ENCODE measurements around the gene DPYSL4. TPM values are rescaled to one million over a fixed set of nuclear protein-coding genes. Genes with fewer than 3 reads are reported as not detected.

The DPYSL4 gene
- total RNA-seq, 2 experiments from 2014 or later: 1.2 to 1.6 TPM

- no peak overlapping the region for H3K4me3 Mint-ChIP-seq
- ChIA-PET POLR2A (no interaction called here), CTCF (no interaction called here)
- no peaks in the 10 kb centered on the region for H3K27me3 Mint-ChIP-seq
- no peaks in the 10 kb centered on the region for H3K4me1 Mint-ChIP-seq
- H3K36me3 Mint-ChIP-seq (ENCODE audit: low read depth): no peaks in the 10 kb centered on the region
- H3K27ac Mint-ChIP-seq: no peak overlapping the region
- H3K9me3 Mint-ChIP-seq: no peaks in the 10 kb centered on the region
- DNase-seq: no peak
Observed at GRCh38 chr10:132201111-132201969, 14.6 kb downstream of the DPYSL4 start.

- Mint-ChIP-seq H3K9me3 (no peaks in the 10 kb centered on the region), H3K4me3 (no peak overlapping the region), H3K4me1 (no peaks in the 10 kb centered on the region), H3K36me3 (ENCODE audit: low read depth) (no peaks in the 10 kb centered on the region), H3K27me3 (no peaks in the 10 kb centered on the region), H3K27ac (no peak overlapping the region)
- no peak for DNase-seq
- ChIA-PET POLR2A (no interaction called here), CTCF (no interaction called here)
Observed at GRCh38 chr10:132202070-132202970, 15.6 kb downstream of the DPYSL4 start.

DNA sequence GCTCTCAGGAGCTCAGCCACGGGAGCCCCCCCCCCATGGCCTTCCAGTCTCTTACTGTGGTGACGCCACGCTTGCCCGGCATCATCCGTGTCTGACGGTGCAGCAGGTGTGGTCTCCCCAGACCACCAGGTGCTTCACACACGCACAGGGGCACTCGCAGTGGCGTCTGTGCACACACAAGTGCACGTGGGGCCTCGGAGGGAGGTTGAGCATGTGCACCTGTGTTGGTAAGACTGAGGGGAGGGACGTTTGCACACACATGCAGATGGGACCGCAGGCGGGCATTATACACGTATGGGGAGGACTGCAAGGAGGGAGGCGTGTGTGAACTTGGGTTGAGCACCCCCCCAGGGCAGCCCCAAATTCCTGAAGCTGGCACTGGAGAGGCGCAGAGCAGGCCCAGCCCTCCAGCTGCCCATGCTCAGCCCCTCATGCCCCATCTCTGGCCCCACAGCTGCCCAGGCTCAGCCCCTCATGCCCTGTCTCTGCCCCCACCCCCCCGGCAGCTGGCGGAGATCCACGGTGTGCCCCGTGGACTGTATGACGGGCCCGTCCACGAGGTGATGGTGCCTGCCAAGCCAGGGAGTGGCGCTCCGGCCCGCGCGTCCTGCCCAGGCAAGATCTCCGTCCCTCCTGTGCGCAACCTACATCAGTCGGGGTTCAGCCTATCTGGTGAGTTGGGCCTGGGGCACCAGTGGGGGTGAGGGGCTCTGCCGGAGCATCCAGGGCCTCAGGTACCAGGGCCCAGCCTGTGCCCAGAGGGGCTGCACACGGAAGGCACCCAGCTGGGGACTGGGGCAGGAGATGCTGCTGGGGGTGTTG, 16.7 kb downstream of the DPYSL4 start:
- POLR2A ChIA-PET: no interaction called here
- Mint-ChIP-seq H3K9me3 (no peaks in the 10 kb centered on the region), H3K4me1 (no peaks in the 10 kb centered on the region), H3K27me3 (no peaks in the 10 kb centered on the region), H3K27ac (no peak overlapping the region), H3K36me3 (ENCODE audit: low read depth) (no peaks in the 10 kb centered on the region), H3K4me3 (no peak overlapping the region)
- CTCF ChIA-PET: interaction anchor here (1.0 kb wide), 1 partner anchor 56 kb away, joined by 3 read pairs; no protein-coding TSS in a partner anchor
- DNase-seq: no peak

DNA sequence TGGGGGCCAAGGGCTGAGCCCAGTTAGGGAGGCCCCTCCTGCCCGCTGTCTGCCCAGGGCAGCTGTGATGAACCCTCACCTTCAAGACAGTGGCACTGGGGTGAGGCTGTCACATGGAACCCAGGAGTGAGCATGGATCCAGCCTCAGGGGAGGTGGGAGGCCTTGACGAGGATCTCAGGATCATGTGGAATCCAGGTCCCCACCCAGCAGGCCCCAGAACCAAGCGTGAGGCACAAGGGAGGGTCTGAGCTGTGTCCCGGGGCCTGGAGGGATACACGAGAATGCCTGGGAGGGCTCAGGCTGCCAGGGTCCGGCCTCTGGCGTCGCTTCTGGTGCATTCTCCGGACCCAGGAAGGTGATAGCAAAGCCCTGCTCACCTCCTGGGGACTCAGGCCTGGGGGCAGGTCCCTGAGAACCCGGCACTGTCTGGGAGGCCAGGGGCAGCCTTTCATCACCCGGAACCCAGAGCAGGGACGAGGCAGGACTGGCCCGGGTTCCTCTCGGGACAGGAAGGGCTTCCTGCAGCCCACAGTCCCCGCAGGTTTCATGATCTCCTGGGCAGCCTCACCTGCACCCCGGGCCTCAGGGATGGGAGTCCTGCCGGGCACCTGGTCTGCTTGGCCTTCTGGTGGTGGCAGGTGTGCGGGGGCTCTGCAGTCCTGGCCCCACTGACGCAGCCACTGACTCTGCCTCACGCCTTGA, 17.5 kb downstream of the DPYSL4 start:
- POLR2A ChIA-PET: no interaction called here
- CTCF ChIA-PET: interaction anchor here (1.0 kb wide), 1 partner anchor 57 kb away, joined by 3 read pairs; no protein-coding TSS in a partner anchor

DNA sequence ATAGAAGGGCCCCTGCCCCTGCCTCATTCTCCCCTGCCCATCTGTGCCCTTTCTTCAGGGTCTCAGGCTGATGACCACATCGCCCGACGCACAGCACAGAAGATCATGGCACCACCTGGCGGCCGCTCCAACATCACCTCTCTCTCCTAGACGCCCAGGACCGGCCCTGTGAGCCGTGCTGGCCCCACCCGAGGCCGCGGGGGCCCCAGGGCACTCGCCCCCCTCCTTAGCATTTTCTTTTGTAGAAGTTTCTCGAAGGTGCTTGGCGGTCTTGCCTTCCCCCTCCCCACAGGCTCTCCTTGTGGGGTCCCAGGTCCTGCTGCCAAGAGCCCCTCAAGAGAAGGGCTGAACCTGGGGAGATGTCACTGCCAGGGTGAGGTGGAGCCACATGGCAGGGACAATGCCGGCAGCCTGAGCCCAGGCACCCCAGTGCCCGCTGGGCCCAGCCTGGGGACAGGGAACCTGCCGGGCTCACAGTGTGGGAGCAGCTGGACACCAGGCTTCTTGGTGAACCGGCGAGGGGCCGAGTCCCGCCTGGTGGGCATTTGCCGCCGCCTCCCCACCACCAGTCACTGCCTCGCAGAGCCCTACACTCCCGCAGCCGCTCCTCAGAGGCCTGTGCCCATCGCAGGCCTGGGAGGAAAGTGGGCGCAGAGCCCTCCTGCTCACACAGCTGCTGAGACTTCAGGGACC, 18.2 kb downstream of the DPYSL4 start:
- Mint-ChIP-seq H3K27me3 (no peaks in the 10 kb centered on the region), H3K36me3 (ENCODE audit: low read depth) (no peaks in the 10 kb centered on the region)
- CTCF ChIA-PET: no interaction called here

More for the DNA sequence above, 17.5 kb downstream of the DPYSL4 start:
- Mint-ChIP-seq H3K4me3 (no peak overlapping the region), H3K27ac (no peak overlapping the region), H3K9me3 (no peaks in the 10 kb centered on the region), H3K4me1 (no peaks in the 10 kb centered on the region), H3K27me3 (no peaks in the 10 kb centered on the region), H3K36me3 (ENCODE audit: low read depth) (no peaks in the 10 kb centered on the region)
- no peak for DNase-seq

DNA sequence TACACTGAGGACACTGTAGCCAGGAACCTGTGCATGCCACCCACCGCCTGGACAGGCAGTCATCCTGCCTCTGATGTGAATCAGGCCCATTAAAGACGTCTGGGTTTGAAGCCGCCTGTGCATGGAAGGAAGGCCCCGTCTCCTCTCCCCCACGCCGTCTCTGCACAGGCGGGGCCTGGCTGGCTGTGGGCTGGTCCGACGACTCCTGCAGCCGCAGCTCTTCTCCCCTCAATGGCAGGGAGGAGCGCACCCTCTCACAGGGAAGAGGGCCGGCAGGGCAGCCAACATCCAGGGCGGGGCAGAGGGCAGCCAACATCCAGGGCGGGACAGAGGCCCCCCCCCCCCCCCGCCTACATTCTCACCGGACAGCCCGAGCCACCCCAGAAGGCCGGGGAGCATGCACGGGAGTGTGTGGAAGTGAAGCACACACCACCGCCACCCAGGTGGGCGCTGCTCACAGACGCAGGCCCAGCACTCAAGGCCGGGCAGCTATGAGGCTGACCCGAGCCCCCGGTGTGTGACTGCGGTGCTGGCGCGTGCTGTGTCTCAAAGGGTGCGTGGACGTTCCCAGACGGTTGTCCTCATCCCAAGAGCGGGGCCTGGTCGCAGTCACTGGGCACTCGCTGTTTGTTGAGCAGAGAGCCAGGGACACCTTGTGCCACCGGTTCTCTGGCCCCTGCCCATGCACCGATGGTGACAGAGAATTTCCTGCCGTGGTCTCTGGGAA, 19.1 kb downstream of the DPYSL4 start:
- ChIA-PET POLR2A (no interaction called here), CTCF (no interaction called here)
- Mint-ChIP-seq H3K4me3 (no peak overlapping the region), H3K27me3 (no peaks in the 10 kb centered on the region), H3K36me3 (ENCODE audit: low read depth) (no peaks in the 10 kb centered on the region), H3K4me1 (no peaks in the 10 kb centered on the region), H3K27ac (no peak overlapping the region), H3K9me3 (no peaks in the 10 kb centered on the region)
- no peak for DNase-seq

More for the DNA sequence above, 18.2 kb downstream of the DPYSL4 start:
- POLR2A ChIA-PET: no interaction called here
- Mint-ChIP-seq H3K4me1 (no peaks in the 10 kb centered on the region), H3K4me3 (no peak overlapping the region), H3K9me3 (no peaks in the 10 kb centered on the region), H3K27ac (no peak overlapping the region)
- DNase-seq: no peak

- no peak for DNase-seq
- no peaks in the 10 kb centered on the region for H3K27me3 Mint-ChIP-seq
- ChIA-PET CTCF (no interaction called here), POLR2A (no interaction called here)
- no peak overlapping the region for H3K27ac Mint-ChIP-seq
- no peaks in the 10 kb centered on the region for H3K9me3 Mint-ChIP-seq
- no peak overlapping the region for H3K4me3 Mint-ChIP-seq
- H3K4me1 Mint-ChIP-seq: no peaks in the 10 kb centered on the region
- H3K36me3 Mint-ChIP-seq (ENCODE audit: low read depth): no peaks in the 10 kb centered on the region
Observed at GRCh38 chr10:132206377-132206745, 19.6 kb downstream of the DPYSL4 start.

DNA sequence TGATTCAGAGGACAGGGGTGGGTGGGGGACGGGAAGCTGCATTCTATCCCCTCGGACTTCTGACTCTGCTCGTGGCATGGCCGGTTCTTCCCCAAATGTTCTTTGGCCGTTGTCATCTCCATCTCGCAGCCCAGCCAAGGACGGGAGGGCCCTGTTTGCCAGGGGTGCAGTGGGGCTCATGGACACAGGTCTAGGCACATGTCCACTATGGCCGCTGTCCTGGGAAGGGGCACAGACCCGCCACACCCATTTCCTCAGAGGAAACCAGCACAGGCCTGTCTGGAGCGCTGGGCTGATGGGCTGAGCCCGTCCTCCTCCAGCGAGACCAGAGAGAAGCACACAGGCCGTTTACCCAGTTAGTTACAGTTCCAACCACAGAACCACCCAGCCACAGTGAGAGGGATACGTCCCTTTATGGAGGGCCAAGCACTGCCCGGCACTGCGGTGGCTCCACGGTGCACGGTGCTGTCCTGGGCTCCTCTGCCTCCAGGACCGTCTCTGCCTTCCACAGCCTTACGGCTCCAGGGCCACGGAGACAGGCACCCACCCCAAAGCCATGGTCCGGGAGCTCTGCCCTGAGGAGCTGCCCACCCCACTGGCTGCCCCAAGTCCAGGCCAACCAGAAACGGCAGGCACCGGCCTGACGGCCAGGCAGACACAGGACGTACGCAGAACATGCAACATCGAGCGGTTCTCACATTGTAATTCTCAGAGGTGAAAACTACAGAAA, 20.2 kb downstream of the DPYSL4 start:
- no peaks in the 10 kb centered on the region for H3K9me3 Mint-ChIP-seq
- no peaks in the 10 kb centered on the region for H3K4me1 Mint-ChIP-seq
- no peaks in the 10 kb centered on the region for H3K27me3 Mint-ChIP-seq
- no peak overlapping the region for H3K27ac Mint-ChIP-seq
- ChIA-PET CTCF (interaction anchor here (0.6 kb wide), 1 partner anchor 341 kb away, joined by 3 read pairs; no protein-coding TSS in a partner anchor), POLR2A (no interaction called here)
- no peaks in the 10 kb centered on the region for H3K36me3 Mint-ChIP-seq (ENCODE audit: low read depth)
- DNase-seq: no peak
- H3K4me3 Mint-ChIP-seq: no peak overlapping the region

- Mint-ChIP-seq H3K27me3 (no peaks in the 10 kb centered on the region), H3K4me1 (no peaks in the 10 kb centered on the region), H3K4me3 (no peak overlapping the region), H3K36me3 (ENCODE audit: low read depth) (no peaks in the 10 kb centered on the region), H3K27ac (no peak overlapping the region), H3K9me3 (no peaks in the 10 kb centered on the region)
- CTCF ChIA-PET: interaction anchor here (0.6 kb wide), 1 partner anchor 340 kb away, joined by 3 read pairs; no protein-coding TSS in a partner anchor
- DNase-seq: no peak
- POLR2A ChIA-PET: no interaction called here
Observed at GRCh38 chr10:132207536-132208461, 21.1 kb downstream of the DPYSL4 start.

- Mint-ChIP-seq H3K4me3 (no peak overlapping the region), H3K36me3 (ENCODE audit: low read depth) (no peaks in the 10 kb centered on the region), H3K9me3 (peaks cover 3% of the 10 kb centered on the region), H3K4me1 (no peaks in the 10 kb centered on the region), H3K27ac (no peak overlapping the region), H3K27me3 (no peaks in the 10 kb centered on the region)
- POLR2A ChIA-PET: no interaction called here
- CTCF ChIA-PET: no interaction called here
- DNase-seq: no peak
Observed at GRCh38 chr10:132208462-132209050, 21.8 kb downstream of the DPYSL4 start.

Data from activated CD4-positive, alpha-beta T cell treated with anti-CD3 and anti-CD28 coated beads, Interleukin-2, amount 10 ng/mL, durations not matched to agents 7 days and 5 days (primary cell).